Measurements from ENCODE around the gene DYRK1A. TPM values are rescaled to one million over a fixed set of nuclear protein-coding genes. Genes with fewer than 3 reads are reported as not detected.
A peak's percentile ranks its signal among the peaks of the same experiment; 100 is the strongest.

Gene DYRK1A
- total RNA-seq, 2 experiments from 2014 or later: 58.4 to 65.1 TPM

DNA sequence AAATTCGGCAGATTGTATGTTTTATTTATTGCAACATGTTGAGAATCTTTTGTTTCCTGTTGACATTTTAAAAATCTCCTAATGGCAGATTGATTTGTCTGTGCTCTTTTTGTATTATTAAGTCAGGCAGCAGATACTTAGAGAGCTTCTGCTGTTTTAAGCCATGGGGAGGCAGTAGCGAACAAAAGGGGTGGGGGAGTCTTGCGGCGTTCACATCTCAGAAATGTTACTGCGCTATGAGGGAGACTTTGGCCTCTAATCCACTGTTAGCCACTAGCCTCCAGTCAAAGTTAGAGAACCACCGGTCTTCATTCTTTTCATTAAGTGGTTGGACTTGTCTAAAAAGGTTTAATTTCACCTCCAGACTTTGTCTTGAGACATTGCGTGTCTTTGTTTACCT lies 93.6 kb downstream of the DYRK1A start:
- peaks cover 19% of the 10 kb centered on the region for H3K36me3 ChIP-seq (ENCODE audit: insufficient read depth, low read length)
- no peak overlapping the region for H3K4me3 ChIP-seq (ENCODE audit: low read depth, low read length, poor library complexity, severe bottlenecking)
- H3K4me1 ChIP-seq (ENCODE audit: insufficient read depth, low read length, poor library complexity, severe bottlenecking): peaks cover 49% of the 10 kb centered on the region
- BruUV-seq (replicated peaks): no TSS peak
- no peak overlapping the region for H3K27ac ChIP-seq (ENCODE audit: low read depth, low read length, poor library complexity, severe bottlenecking)
- CTCF ChIA-PET (ENCODE audit: unreplicated experiment): no interaction called here
- intact Hi-C loops (cut with micrococcal nuclease; ENCODE audit: unreplicated experiment): loop anchor here (5.0 kb wide), 1 partner anchor 93 kb away; the partner anchor contains the start of gene DYRK1A
- peaks cover 37% of the 10 kb centered on the region for H4K20me1 ChIP-seq (ENCODE audit: insufficient read depth, low read length)
- no peaks in the 10 kb centered on the region for H3K9me2 ChIP-seq (ENCODE audit: insufficient read depth, low read length)
- H2AFZ ChIP-seq (ENCODE audit: low read length): no peak overlapping the region
- no peak overlapping the region for H3K4me2 ChIP-seq (ENCODE audit: low read length)
- no peak for DNase-seq (ENCODE audit: low spot score)
- H3K9me3 ChIP-seq (ENCODE audit: low read length): 0 out of 2 replicates have a peak, but pooled peaks cover 6% of the 10 kb centered on the region
- H3K79me2 ChIP-seq (ENCODE audit: insufficient read depth, low read depth, low read length): peaks cover 100% of the 10 kb centered on the region
- POLR2A ChIA-PET: interaction anchor here (0.7 kb wide), 1 partner anchor 842 kb away, joined by 3 read pairs; no protein-coding TSS in a partner anchor
- TF ChIP-seq, protein P1, sequence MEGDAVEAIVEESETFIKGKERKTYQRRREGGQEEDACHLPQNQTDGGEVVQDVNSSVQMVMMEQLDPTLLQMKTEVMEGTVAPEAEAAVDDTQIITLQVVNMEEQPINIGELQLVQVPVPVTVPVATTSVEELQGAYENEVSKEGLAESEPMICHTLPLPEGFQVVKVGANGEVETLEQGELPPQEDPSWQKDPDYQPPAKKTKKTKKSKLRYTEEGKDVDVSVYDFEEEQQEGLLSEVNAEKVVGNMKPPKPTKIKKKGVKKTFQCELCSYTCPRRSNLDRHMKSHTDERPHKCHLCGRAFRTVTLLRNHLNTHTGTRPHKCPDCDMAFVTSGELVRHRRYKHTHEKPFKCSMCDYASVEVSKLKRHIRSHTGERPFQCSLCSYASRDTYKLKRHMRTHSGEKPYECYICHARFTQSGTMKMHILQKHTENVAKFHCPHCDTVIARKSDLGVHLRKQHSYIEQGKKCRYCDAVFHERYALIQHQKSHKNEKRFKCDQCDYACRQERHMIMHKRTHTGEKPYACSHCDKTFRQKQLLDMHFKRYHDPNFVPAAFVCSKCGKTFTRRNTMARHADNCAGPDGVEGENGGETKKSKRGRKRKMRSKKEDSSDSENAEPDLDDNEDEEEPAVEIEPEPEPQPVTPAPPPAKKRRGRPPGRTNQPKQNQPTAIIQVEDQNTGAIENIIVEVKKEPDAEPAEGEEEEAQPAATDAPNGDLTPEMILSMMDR (conservative IDR thresholded peaks at IDR 0.05; ENCODE audit: low read length): peak; percentile 65
- no peak for TF ChIP-seq EZH2phosphoT487 (IDR thresholded peaks at IDR 0.05; ENCODE audit: borderline replicate concordance, low read depth, low read length)

DNA sequence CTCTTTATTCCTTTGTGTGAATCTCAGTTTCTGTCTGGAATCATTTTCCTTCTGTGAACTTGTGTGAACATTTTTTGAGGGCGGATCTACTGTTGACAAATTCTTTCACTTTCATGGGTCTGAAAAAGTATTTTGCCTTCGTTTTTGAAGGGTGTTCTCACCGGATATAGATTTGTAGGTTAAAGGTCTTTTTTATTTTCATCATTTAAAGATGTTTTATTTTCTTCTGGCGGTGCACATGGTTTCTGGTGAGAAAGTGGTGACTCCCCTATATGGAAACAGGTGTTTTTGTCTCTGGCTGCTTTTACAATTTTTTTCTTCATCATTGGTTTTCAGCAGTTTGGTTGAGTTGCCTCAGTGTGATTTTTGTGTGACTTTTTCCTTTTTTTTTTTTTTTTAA lies 94.9 kb downstream of the DYRK1A start:
- ChIA-PET POLR2A (no interaction called here), CTCF (ENCODE audit: unreplicated experiment) (no interaction called here)
- no peak overlapping the region for H3K4me3 ChIP-seq (ENCODE audit: low read depth, low read length, poor library complexity, severe bottlenecking)
- peaks cover 49% of the 10 kb centered on the region for H3K4me1 ChIP-seq (ENCODE audit: insufficient read depth, low read length, poor library complexity, severe bottlenecking)
- peak overlapping the region; percentile 46 for H3K4me2 ChIP-seq (ENCODE audit: low read length)
- H3K79me2 ChIP-seq (ENCODE audit: insufficient read depth, low read depth, low read length): peaks cover 100% of the 10 kb centered on the region
- H3K9me3 ChIP-seq (ENCODE audit: low read length): 0 out of 2 replicates have a peak, but pooled peaks cover 6% of the 10 kb centered on the region
- BruUV-seq (replicated peaks): no TSS peak
- intact Hi-C loops (cut with micrococcal nuclease; ENCODE audit: unreplicated experiment): loop anchor here (5.0 kb wide), 1 partner anchor 94 kb away; the partner anchor contains the start of gene DYRK1A
- H3K27ac ChIP-seq (ENCODE audit: low read depth, low read length, poor library complexity, severe bottlenecking): peak overlapping the region; percentile 23
- peaks cover 37% of the 10 kb centered on the region for H4K20me1 ChIP-seq (ENCODE audit: insufficient read depth, low read length)
- no peaks in the 10 kb centered on the region for H3K9me2 ChIP-seq (ENCODE audit: insufficient read depth, low read length)
- H2AFZ ChIP-seq (ENCODE audit: low read length): no peak overlapping the region
- peaks cover 30% of the 10 kb centered on the region for H3K36me3 ChIP-seq (ENCODE audit: insufficient read depth, low read length)
- no peak for TF ChIP-seq EZH2phosphoT487 (IDR thresholded peaks at IDR 0.05; ENCODE audit: borderline replicate concordance, low read depth, low read length)
- TF ChIP-seq, protein P1 (conservative IDR thresholded peaks at IDR 0.05; ENCODE audit: low read length): no peak
- DNase-seq (ENCODE audit: low spot score): no peak

DNA sequence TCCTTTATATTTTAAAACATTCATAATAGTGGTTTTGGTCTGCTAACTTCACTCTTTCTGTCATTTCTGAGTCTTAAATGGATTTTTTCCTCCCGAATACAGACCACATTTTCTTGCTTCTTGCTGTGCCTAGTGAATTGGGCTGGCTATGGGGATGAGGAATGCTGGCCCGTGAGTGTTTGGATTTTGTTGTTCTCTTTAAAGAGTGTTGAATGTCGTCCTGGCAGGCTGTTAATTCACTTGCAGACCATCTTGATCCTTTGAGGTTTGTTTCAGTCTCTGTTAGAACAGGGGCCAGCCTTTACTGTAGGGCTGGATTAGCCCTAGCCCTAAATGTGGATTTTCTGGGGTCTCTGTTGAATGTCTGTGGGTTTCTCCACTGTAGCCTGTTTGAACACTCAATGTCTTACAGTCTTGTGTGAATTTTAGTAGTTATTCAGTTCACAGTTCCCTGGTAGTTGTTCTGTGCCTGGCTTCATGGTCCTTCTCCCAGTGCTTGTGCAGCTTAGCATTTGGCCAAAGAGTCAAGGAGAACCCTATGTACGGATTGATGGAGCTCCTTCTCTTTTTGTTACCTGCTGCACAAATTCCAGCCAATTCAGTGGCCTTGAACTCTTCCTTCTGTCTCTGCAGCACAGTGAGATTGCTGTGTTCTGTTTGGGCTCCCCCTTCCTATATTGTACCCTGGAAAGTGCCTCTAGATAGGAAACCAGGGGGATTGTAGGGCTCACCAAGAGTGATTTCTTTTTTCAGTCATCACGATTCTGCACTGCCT lies 95.7 kb downstream of the DYRK1A start:
- CTCF ChIA-PET (ENCODE audit: unreplicated experiment): interaction anchor here (0.6 kb wide), 1 partner anchor 509 kb away, joined by 3 read pairs; no protein-coding TSS in a partner anchor
- no peak for TF ChIP-seq EZH2phosphoT487 (IDR thresholded peaks at IDR 0.05; ENCODE audit: borderline replicate concordance, low read depth, low read length)
- TF ChIP-seq, protein P1 (conservative IDR thresholded peaks at IDR 0.05; ENCODE audit: low read length): no peak
- Histone ChIP-seq H3K36me3 (ENCODE audit: insufficient read depth, low read length) (peaks cover 38% of the 10 kb centered on the region), H3K4me3 (ENCODE audit: low read depth, low read length, poor library complexity, severe bottlenecking) (peak overlapping the region; percentile 3), H3K9me2 (ENCODE audit: insufficient read depth, low read length) (no peaks in the 10 kb centered on the region), H3K4me2 (ENCODE audit: low read length) (peak overlapping the region; percentile 46), H3K27ac (ENCODE audit: low read depth, low read length, poor library complexity, severe bottlenecking) (peak overlapping the region; percentile 23), H3K9me3 (ENCODE audit: low read length) (0 out of 2 replicates have a peak, but pooled peaks cover 6% of the 10 kb centered on the region), H3K4me1 (ENCODE audit: insufficient read depth, low read length, poor library complexity, severe bottlenecking) (peaks cover 49% of the 10 kb centered on the region), H2AFZ (ENCODE audit: low read length) (no peak overlapping the region), H4K20me1 (ENCODE audit: insufficient read depth, low read length) (peaks cover 37% of the 10 kb centered on the region), H3K79me2 (ENCODE audit: insufficient read depth, low read depth, low read length) (peaks cover 100% of the 10 kb centered on the region)
- DNase-seq (ENCODE audit: low spot score): no peak
- POLR2A ChIA-PET: no interaction called here
- BruUV-seq (replicated peaks): no TSS peak
- intact Hi-C loops (cut with micrococcal nuclease; ENCODE audit: unreplicated experiment): loop anchor here (5.0 kb wide), 1 partner anchor 95 kb away; the partner anchor contains the start of gene DYRK1A
